Measurements from ENCODE around the gene HMGB4.

GRCh38 chr1:33876970-33877650 lies 13.2 kb downstream of the HMGB4 start:
- TF ChIP-seq ZNF513 (tag by site-specific recombination; IDR thresholded peaks at IDR 0.05) (no peak), INSM2 (tag by site-specific recombination; IDR thresholded peaks at IDR 0.05) (no peak), ZNF175 (tag by site-specific recombination; IDR thresholded peaks at IDR 0.05) (no peak), CTCF (tag by site-specific recombination; IDR thresholded peaks at IDR 0.05) (no peak), ZNF174 (tag by site-specific recombination; IDR thresholded peaks at IDR 0.05) (no peak), REST (tag by site-specific recombination; IDR thresholded peaks at IDR 0.05) (no peak), MZF1 (tag by site-specific recombination; IDR thresholded peaks at IDR 0.05; ENCODE audit: borderline replicate concordance) (no peak), ZBTB26 (tag by site-specific recombination; optimal IDR thresholded peaks at IDR 0.05) (no peak), PATZ1 (tag by site-specific recombination; IDR thresholded peaks at IDR 0.05) (no peak), ZBTB8A (tag by site-specific recombination; IDR thresholded peaks at IDR 0.05) (no peak), ZNF670 (tag by site-specific recombination; IDR thresholded peaks at IDR 0.05; ENCODE audit: low read depth) (no peak), ZNF658 (tag by site-specific recombination; IDR thresholded peaks at IDR 0.05) (no peak), REPIN1 (tag by site-specific recombination; IDR thresholded peaks at IDR 0.05; ENCODE audit: low read depth) (no peak)

Data from HEK293 (cell line).